Measurements from ENCODE around the gene FRZB.

FRZB gene

GRCh38 chr2:182845794-182846417, 20.5 kb downstream of the FRZB start:
- no peak for DNase-seq (ENCODE audit: low read depth in 2 of 2)

DNA sequence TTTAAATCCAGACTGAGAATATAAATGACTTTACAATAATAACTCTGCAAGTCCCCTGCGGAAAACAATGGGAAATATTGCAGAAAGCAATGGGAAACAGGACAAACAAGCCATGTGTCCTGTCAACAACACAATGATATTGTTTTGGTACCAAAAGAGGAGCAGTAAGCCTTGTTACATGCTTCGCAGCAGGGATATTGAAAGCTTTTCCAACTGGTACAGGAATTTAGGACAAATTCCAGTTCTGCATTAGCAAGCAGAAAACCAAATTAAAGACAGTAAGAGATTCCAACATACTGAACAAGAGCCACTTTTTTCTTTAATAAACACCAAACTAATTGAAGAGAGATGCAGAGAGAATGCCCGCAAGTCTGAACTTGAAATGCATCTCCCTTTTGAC, 30.0 kb downstream of the FRZB start:
- no peak for DNase-seq (ENCODE audit: low read depth in 2 of 2)

DNA sequence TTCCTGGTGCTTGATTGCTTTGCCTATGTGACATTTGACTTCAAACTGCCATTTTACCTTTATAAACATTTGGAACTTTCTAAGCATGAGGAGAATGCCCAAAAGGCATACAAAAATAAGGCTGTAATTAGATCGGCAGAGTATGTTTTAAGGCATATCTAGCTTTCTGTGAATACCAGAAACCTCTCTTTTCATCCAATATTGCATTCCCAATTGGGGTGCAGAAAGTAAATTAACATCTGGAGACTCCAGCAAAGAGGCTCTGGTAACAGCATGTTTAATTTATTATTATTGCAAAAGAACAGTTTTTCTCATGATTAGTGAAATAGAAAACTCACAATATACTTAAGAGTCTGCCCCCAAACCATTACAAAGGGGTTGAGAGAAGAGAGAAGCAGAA, 32.1 kb downstream of the FRZB start:
- DNase-seq (ENCODE audit: low read depth in 2 of 2): no peak

- DNase-seq (ENCODE audit: low read depth in 2 of 2): no peak
Observed at GRCh38 chr2:182833084-182833854, 33.2 kb downstream of the FRZB start.

GRCh38 chr2:182831921-182832320, 34.5 kb downstream of the FRZB start:
- DNase-seq (ENCODE audit: low read depth in 2 of 2): no peak

- DNase-seq (ENCODE audit: low read depth in 2 of 2): no peak
Observed at GRCh38 chr2:182831101-182831500, 35.3 kb downstream of the FRZB start.

GRCh38 chr2:182827182-182827879, 39.1 kb downstream of the FRZB start:
- DNase-seq (ENCODE audit: low read depth in 2 of 2): no peak

DNA sequence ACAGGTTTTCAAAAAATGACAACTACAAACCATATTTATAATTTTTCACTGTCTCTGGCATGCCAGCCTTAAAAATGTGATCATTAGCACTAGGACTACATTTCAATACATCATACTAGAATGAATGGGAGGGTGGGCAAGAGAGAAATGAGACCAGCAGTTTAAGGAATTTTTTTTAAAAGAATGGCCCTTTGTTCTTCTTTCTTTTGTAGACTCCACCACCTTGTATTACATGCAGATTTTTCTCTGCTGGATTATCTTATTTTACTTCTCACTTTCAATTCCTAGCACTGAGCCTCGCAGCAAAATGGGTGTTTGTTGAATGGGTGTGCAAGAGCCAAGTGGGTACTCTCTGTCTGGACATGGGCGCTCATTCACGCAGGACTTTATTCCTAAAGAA, 39.9 kb downstream of the FRZB start:
- DNase-seq (ENCODE audit: low read depth in 2 of 2): no peak

DNA sequence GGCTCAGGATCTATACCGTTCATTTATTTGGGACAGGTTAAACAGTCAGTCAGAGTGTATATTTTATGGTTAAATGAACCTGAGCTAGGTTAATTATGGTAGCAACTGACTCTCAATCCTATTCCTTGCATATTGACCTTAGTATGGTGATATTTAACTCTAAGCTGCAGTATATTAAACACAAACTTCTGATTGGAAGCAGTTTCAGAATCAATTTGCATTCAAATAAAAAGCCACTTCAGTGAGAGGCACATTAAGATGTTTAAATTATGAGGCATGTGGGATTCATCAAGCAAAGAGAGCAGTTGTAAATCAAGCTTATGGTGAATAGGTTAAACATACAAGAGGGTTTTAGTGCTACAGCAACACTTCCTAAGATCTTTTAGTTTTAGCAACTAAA, 40.4 kb downstream of the FRZB start:
- DNase-seq (ENCODE audit: low read depth in 2 of 2): no peak

- DNase-seq (ENCODE audit: low read depth in 2 of 2): no peak
Observed at GRCh38 chr2:182824767-182825158, 41.7 kb downstream of the FRZB start.

GRCh38 chr2:182824056-182824766, 42.2 kb downstream of the FRZB start:
- no peak for DNase-seq (ENCODE audit: low read depth in 2 of 2)

GRCh38 chr2:182822733-182823132, 43.7 kb downstream of the FRZB start:
- DNase-seq (ENCODE audit: low read depth in 2 of 2): no peak

GRCh38 chr2:182821182-182821581, 45.3 kb downstream of the FRZB start:
- no peak for DNase-seq (ENCODE audit: low read depth in 2 of 2)

GRCh38 chr2:182819412-182819811, 47.0 kb downstream of the FRZB start:
- DNase-seq (ENCODE audit: low read depth in 2 of 2): no peak

GRCh38 chr2:182818925-182819324, 47.5 kb downstream of the FRZB start:
- DNase-seq (ENCODE audit: low read depth in 2 of 2): no peak

GRCh38 chr2:182818501-182818900, 47.9 kb downstream of the FRZB start:
- DNase-seq (ENCODE audit: low read depth in 2 of 2): no peak

GRCh38 chr2:182817558-182817957, 48.9 kb downstream of the FRZB start:
- DNase-seq (ENCODE audit: low read depth in 2 of 2): no peak

DNA sequence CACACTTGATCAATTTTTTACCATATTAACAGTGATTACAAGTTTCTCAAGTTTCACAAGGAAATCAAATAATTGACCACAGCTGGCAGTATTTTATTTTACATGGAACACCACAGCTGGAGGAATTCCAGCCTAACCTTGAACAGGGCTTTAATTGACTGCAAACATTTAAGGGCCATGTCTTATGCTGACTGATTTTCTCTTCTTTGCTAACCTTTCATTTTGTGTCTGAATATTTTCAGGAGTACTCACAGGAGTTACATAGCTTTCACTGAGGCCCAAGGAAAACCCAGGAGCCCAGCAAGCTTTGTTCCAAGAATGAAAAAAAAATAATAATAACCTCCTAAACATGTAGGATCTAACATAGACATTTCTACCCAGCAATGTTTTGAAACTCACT, 49.6 kb downstream of the FRZB start:
- DNase-seq (ENCODE audit: low read depth in 2 of 2): no peak

DNA sequence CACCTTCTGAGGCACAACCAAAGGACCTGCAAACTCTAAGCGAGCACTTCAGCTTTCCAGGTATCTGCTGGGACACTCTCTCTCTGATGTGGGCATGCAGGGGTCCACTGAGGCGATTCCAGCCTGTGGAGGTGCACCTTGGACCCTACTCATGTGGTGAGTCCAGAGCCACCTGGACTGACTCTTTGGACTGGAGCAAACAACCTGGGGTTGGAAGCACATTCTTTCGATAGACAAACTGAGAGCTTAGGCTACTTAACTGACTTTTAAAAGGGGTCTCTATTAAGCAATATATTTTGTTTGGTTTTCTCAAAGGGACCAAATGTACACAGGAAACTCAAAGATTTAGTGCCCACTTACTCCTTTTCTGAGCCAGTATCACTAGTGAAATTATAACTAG, 51.6 kb downstream of the FRZB start:
- no peak for DNase-seq (ENCODE audit: low read depth in 2 of 2)

GRCh38 chr2:182814380-182814779, 52.1 kb downstream of the FRZB start:
- no peak for DNase-seq (ENCODE audit: low read depth in 2 of 2)

- no peak for DNase-seq (ENCODE audit: low read depth in 2 of 2)
Observed at GRCh38 chr2:182810087-182810486, 56.4 kb downstream of the FRZB start.

- no peak for DNase-seq (ENCODE audit: low read depth in 2 of 2)
Observed at GRCh38 chr2:182807319-182807718, 59.1 kb downstream of the FRZB start.
